BLaER1 treated with 17β-estradiol and CSF1 and Interleukin-3, amounts not matched to agents 10 nM and 100 nM (cell line): ENCODE measurements around the gene TBXA2R.
"Not testable (repeated sequence)": the region's sequence is repeated elsewhere in the genome, so short reads cannot be mapped to it uniquely, and the experiment has no call there.

Experiments
- H3K27ac ChIP-seq, 11 experiments: shearing (Covaris generic); formaldehyde crosslinking; 2 replicates each; pipeline ENCODE4 v1.8.1; 2022
- H3K27me3 ChIP-seq, 11 experiments: shearing (Covaris generic); formaldehyde crosslinking; 2 replicates each; pipeline ENCODE4 v1.8.1; 2022
- H3K36me3 ChIP-seq, 11 experiments: shearing (Covaris generic); formaldehyde crosslinking; 2 replicates each; pipeline ENCODE4 v1.8.1; 2022
- H3K4me1 ChIP-seq, 10 experiments: shearing (Covaris generic); formaldehyde crosslinking; 2 replicates each; pipeline ENCODE4 v1.8.1; 2022
- H3K4me2 ChIP-seq, 11 experiments: shearing (Covaris generic); formaldehyde crosslinking; 2 replicates each; pipeline ENCODE4 v1.8.1; 2022
- H3K4me3 ChIP-seq, 10 experiments: shearing (Covaris generic); formaldehyde crosslinking; 2 replicates each; pipeline ENCODE4 v1.8.1; 2022
- H3K9ac ChIP-seq, 11 experiments: shearing (Covaris generic); formaldehyde crosslinking; 2 replicates each; pipeline ENCODE4 v1.8.1; 2022
- H3K9me3 ChIP-seq, 11 experiments: shearing (Covaris generic); formaldehyde crosslinking; replicated peaks in 1 of 11; 2 replicates each; pipeline ENCODE4 v1.8.1; 2022
- H4K20me1 ChIP-seq, 11 experiments: shearing (Covaris generic); formaldehyde crosslinking; 2 replicates each; pipeline ENCODE4 v1.8.1; 2022
- Cebpa-rat ChIP-seq, 11 experiments: shearing (Covaris generic); IDR thresholded peaks; 2 replicates each; pipeline ENCODE4 v1.8.1; 2022

TBXA2R gene

GRCh38 chr19:3572132-3572854 is 34.4 kb downstream of the TBXA2R start:
- Histone ChIP-seq H3K9ac (peak overlapping the region; percentile 53 to 70 (median 63); a peak in 21 of 22 replicates), H3K27ac (peak overlapping the region in 10 of 11 experiments; percentile 14 to 72 (median 54); a peak in 13 of 22 replicates), H3K4me1 (peaks cover 7 to 34% (median 11%) of the 10 kb centered on the region in 10 experiments), H3K4me2 (peak overlapping the region; percentile 76 to 95 (median 86)), H3K4me3 (peak overlapping the region; percentile 48 to 71 (median 58)), H3K9me3 (no peaks in the 10 kb centered on the region), H3K27me3 (no peaks in the 10 kb centered on the region), H3K36me3 (peaks cover 10 to 27% (median 23%) of the 10 kb centered on the region in 11 experiments), H4K20me1 (peaks cover 0 to 32% (median 17%) of the 10 kb centered on the region in 11 experiments; a peak in 16 of 22 replicates)
- no peak for TF ChIP-seq Cebpa-rat (IDR thresholded peaks at IDR 0.05)

- Histone ChIP-seq H4K20me1 (peaks cover 0 to 23% (median 14%) of the 10 kb centered on the region in 11 experiments; a peak in 15 of 22 replicates), H3K4me3 (no peak overlapping the region), H3K4me2 (no peak overlapping the region), H3K9me3 (no peaks in the 10 kb centered on the region), H3K9ac (no peak overlapping the region), H3K27me3 (no peaks in the 10 kb centered on the region), H3K36me3 (peaks cover 0 to 15% (median 12%) of the 10 kb centered on the region in 11 experiments; a peak in 16 of 22 replicates), H3K27ac (no peak overlapping the region), H3K4me1 (peaks cover 7 to 29% (median 10%) of the 10 kb centered on the region in 10 experiments)
- TF ChIP-seq Cebpa-rat (IDR thresholded peaks at IDR 0.05) = no peak
Observed at GRCh38 chr19:3570606-3571011, 36.1 kb downstream of the TBXA2R start.

- H3K27me3 ChIP-seq, H3K27ac ChIP-seq, H3K9me3 ChIP-seq, H3K4me2 ChIP-seq, H3K9ac ChIP-seq, H3K36me3 ChIP-seq, H3K4me3 ChIP-seq: not testable (repeated sequence)
- Histone ChIP-seq H4K20me1 (peaks cover 0 to 17% (median 9%) of the 10 kb centered on the region in 11 experiments; a peak in 15 of 22 replicates), H3K4me1 (peaks cover 7 to 24% (median 10%) of the 10 kb centered on the region in 10 experiments)
Observed at GRCh38 chr19:3570042-3570441, 36.6 kb downstream of the TBXA2R start.

- Histone ChIP-seq H3K36me3 (no peaks in the 10 kb centered on the region), H3K4me1 (peaks cover 10 to 30% (median 17%) of the 10 kb centered on the region in 10 experiments), H4K20me1 (no peaks in the 10 kb centered on the region), H3K27me3 (no peaks in the 10 kb centered on the region), H3K4me3 (no peak overlapping the region), H3K9ac (no peak overlapping the region), H3K27ac (no peak overlapping the region), H3K4me2 (no peak overlapping the region), H3K9me3 (no peaks in the 10 kb centered on the region)
- no peak for TF ChIP-seq Cebpa-rat (IDR thresholded peaks at IDR 0.05)
Observed at GRCh38 chr19:3565139-3565538, 41.5 kb downstream of the TBXA2R start.

GRCh38 chr19:3563709-3564524 is 42.8 kb downstream of the TBXA2R start:
- Histone ChIP-seq H3K36me3 (no peaks in the 10 kb centered on the region), H3K9ac (0 out of 22 replicates have a peak overlapping the region, but pooled peaks of 1 of the 11 experiments have one; percentile 38), H4K20me1 (no peaks in the 10 kb centered on the region), H3K9me3 (no peaks in the 10 kb centered on the region), H3K27ac (peak overlapping the region in 1 of 11 experiments; percentile 22; a peak in 1 of 22 replicates), H3K27me3 (no peaks in the 10 kb centered on the region), H3K4me1 (peaks cover 11 to 39% (median 27%) of the 10 kb centered on the region in 10 experiments), H3K4me3 (no peak overlapping the region), H3K4me2 (0 out of 22 replicates have a peak overlapping the region, but pooled peaks of 1 of the 11 experiments have one; percentile 15)
- no peak for TF ChIP-seq Cebpa-rat (IDR thresholded peaks at IDR 0.05)

- Histone ChIP-seq H3K36me3 (no peaks in the 10 kb centered on the region), H3K4me3 (peak within 1 kb of the TSS; percentile 91 to 100 (median 98)), H3K4me2 (peak within 1 kb of the TSS; percentile 74 to 99 (median 94)), H3K27ac (peak within 1 kb of the TSS; percentile 66 to 82 (median 79); a peak in 21 of 22 replicates), H3K4me1 (peaks cover 59 to 85% (median 78%) of the 10 kb centered on the region in 10 experiments), H3K27me3 (no peaks in the 10 kb centered on the region), H4K20me1 (peaks cover 7 to 45% (median 28%) of the 10 kb centered on the region in 11 experiments; a peak in 19 of 22 replicates), H3K9me3 (no peaks in the 10 kb centered on the region), H3K9ac (peak within 1 kb of the TSS; percentile 78 to 94 (median 86))
- no peak for TF ChIP-seq Cebpa-rat (IDR thresholded peaks at IDR 0.05)
Observed at GRCh38 chr19:3557461-3558248, 49.0 kb downstream of the TBXA2R start, which contains the start of gene MFSD12. Gene MFSD12, minus strand, starts transcription at chr19:3557586. Its CDS starts 183 bp downstream, at chr19:3557403.

- H3K4me1 ChIP-seq = peaks cover 66 to 89% (median 83%) of the 10 kb centered on the region in 10 experiments
Observed at GRCh38 chr19:3556978-3557460, 49.7 kb downstream of the TBXA2R start.

GRCh38 chr19:3556423-3556977 is 50.2 kb downstream of the TBXA2R start:
- peaks cover 7 to 57% (median 40%) of the 10 kb centered on the region in 11 experiments; a peak in 19 of 22 replicates for H4K20me1 ChIP-seq
- H3K9me3 ChIP-seq = no peaks in the 10 kb centered on the region
- H3K36me3 ChIP-seq = peaks cover 0 to 2% (median 0%) of the 10 kb centered on the region in 11 experiments; a peak in 7 of 22 replicates
- H3K4me1 ChIP-seq = peaks cover 71 to 93% (median 88%) of the 10 kb centered on the region in 10 experiments
- peak overlapping the region; percentile 91 to 100 (median 98) for H3K4me3 ChIP-seq
- peak overlapping the region; percentile 78 to 94 (median 86) for H3K9ac ChIP-seq
- peak overlapping the region in 10 of 11 experiments; percentile 56 to 82 (median 79); a peak in 19 of 22 replicates for H3K27ac ChIP-seq
- H3K27me3 ChIP-seq = no peaks in the 10 kb centered on the region
- no peak for TF ChIP-seq Cebpa-rat (IDR thresholded peaks at IDR 0.05)
- peak overlapping the region; percentile 74 to 99 (median 94) for H3K4me2 ChIP-seq

More at GRCh38 chr19:3556978-3557460, 49.7 kb downstream of the TBXA2R start:
- Histone ChIP-seq H3K4me3 (peak overlapping the region; percentile 91 to 100 (median 98)), H3K27me3 (no peaks in the 10 kb centered on the region), H3K4me2 (peak overlapping the region; percentile 74 to 99 (median 94)), H3K9ac (peak overlapping the region; percentile 78 to 94 (median 86)), H3K36me3 (no peaks in the 10 kb centered on the region), H4K20me1 (peaks cover 7 to 52% (median 34%) of the 10 kb centered on the region in 11 experiments; a peak in 19 of 22 replicates), H3K9me3 (no peaks in the 10 kb centered on the region), H3K27ac (peak overlapping the region; percentile 56 to 82 (median 79); a peak in 21 of 22 replicates)
- no peak for TF ChIP-seq Cebpa-rat (IDR thresholded peaks at IDR 0.05)
